Measurements from ENCODE around the gene ALK. TPM values are rescaled to one million over a fixed set of nuclear protein-coding genes. Genes with fewer than 3 reads are reported as not detected.

The ALK gene
- total RNA-seq, 3 donors from 2014 or later = 0.07 to 2.4 (median 0.09) TPM

GRCh38 chr2:29397713-29398112, 523.7 kb downstream of the ALK start:
- no peak overlapping the region for H3K4me3 ChIP-seq
- intact Hi-C loops (cut with DNase I, micrococcal nuclease) = no loop called here
- ATAC-seq = no peak

DNA sequence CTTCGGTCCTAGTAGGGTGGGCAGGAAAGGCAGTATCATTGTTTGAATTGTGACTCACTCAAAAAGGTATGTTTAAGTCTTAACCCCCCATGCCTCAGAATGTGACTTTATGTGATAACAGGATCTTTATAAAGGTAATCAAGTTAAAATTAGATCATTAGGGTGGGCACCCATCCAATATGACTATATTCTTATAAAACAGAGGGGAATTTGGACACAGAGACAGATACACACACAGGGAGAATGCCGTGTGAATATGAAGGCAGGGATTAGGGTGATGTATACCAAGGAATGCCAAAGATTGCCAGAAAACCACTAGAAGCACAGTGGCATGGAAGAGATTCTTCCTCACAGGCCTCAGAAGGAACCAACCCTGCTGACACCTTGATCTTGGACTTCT, 524.3 kb downstream of the ALK start:
- TF ChIP-seq CTCF (IDR thresholded peaks at IDR 0.05) = no peak
- H3K4me1 ChIP-seq (ENCODE audit: low read depth) = no peaks in the 10 kb centered on the region
- no peak for ATAC-seq
- intact Hi-C loops (cut with DNase I, micrococcal nuclease) = no loop called here
- H3K9me3 ChIP-seq = no peaks in the 10 kb centered on the region
- DNase-seq = no peak
- H3K36me3 ChIP-seq (ENCODE audit: low read depth) = no peaks in the 10 kb centered on the region
- H3K4me3 ChIP-seq = no peak overlapping the region

More at GRCh38 chr2:29397713-29398112, 523.7 kb downstream of the ALK start:
- DNase-seq = no peak
- no peaks in the 10 kb centered on the region for H3K36me3 ChIP-seq (ENCODE audit: low read depth)
- H3K4me1 ChIP-seq (ENCODE audit: low read depth) = no peaks in the 10 kb centered on the region
- H3K9me3 ChIP-seq = no peaks in the 10 kb centered on the region
- TF ChIP-seq CTCF (IDR thresholded peaks at IDR 0.05) = no peak

DNA sequence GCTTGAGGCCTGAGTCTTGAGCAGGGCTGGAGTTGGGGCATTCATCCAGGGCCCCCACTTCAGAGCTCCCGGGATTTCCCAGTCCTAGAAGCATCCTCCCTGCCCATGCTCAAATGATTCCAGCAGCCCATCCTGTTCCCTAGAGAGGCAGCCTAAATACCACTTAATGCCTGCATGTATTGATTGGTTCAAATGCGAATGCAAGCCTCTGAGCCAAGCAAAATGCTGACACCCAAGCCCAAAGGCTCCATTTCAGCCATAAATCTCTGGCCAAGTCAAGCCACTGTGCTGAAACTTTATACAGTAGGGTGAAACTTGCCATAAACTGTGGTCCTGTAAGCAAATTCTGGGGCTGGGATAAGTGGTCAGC, 526.4 kb downstream of the ALK start:
- no peaks in the 10 kb centered on the region for H3K9me3 ChIP-seq
- intact Hi-C loops (cut with DNase I, micrococcal nuclease) = no loop called here
- H3K4me3 ChIP-seq = no peak overlapping the region
- H3K4me1 ChIP-seq (ENCODE audit: low read depth) = no peaks in the 10 kb centered on the region
- no peaks in the 10 kb centered on the region for H3K36me3 ChIP-seq (ENCODE audit: low read depth)
- no peak for TF ChIP-seq CTCF (IDR thresholded peaks at IDR 0.05)
- no peak for ATAC-seq
- no peak for DNase-seq

DNA sequence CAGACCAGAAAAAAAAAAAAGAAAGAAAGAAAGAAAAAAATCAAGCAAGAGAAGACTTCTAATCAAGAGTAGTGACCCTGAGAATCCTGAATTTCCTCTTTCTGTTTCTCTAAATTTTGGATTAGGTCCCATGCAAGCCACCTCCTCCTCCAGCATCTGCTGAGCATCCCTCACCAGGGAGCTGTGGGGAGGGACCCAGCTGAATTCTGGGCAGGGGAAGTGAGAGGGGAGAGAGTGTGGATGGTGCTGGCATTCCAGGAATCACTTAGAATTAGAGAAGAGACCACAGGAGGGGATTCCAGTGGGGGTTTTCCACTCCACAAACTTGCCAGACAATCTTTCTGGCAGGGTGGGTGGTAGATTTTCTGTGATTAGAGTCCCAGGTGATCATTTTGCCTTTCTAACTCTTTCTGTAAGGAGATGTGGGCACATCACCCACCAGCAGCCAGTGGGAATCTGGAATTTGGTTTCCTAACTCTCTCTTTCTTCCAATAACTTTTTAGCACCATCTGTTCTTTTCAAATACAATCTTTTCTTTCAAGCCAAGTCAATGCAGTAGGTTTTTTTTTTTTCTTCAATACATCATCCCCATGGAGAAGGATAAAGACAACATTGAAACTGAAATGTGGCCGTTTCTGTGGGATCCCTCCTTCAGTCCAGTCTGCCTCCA, 526.9 kb downstream of the ALK start:
- H3K9me3 ChIP-seq = no peaks in the 10 kb centered on the region
- intact Hi-C loops (cut with DNase I, micrococcal nuclease) = no loop called here
- TF ChIP-seq CTCF (IDR thresholded peaks at IDR 0.05) = no peak
- DNase-seq = no peak
- no peaks in the 10 kb centered on the region for H3K4me1 ChIP-seq (ENCODE audit: low read depth)
- no peak for ATAC-seq
- H3K36me3 ChIP-seq (ENCODE audit: low read depth) = no peaks in the 10 kb centered on the region
- H3K4me3 ChIP-seq = no peak overlapping the region

DNA sequence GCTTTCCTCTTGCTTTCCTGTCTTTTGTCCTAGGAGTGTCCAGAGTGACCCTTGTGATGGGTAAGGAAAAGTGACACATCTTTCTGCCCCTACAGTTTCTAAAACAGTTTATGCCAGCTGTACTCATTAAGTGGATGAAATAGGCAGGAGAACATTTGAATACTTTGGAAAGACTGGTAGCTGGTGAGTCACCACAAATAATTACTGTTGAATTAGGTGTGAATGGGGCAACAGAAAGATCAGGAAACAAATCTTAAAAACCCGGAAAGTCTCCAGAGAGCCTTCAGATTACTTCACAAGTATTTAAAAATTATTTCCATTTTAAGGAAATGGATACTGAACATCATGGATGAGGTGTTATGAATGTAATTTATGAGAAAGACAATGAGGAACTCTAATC, 527.7 kb downstream of the ALK start:
- Histone ChIP-seq H3K4me1 (ENCODE audit: low read depth) (no peaks in the 10 kb centered on the region), H3K4me3 (no peak overlapping the region), H3K9me3 (no peaks in the 10 kb centered on the region), H3K36me3 (ENCODE audit: low read depth) (no peaks in the 10 kb centered on the region)
- TF ChIP-seq CTCF (IDR thresholded peaks at IDR 0.05) = no peak
- intact Hi-C loops (cut with DNase I, micrococcal nuclease) = no loop called here
- DNase-seq (no peak), ATAC-seq (no peak)

- no peaks in the 10 kb centered on the region for H3K4me1 ChIP-seq (ENCODE audit: low read depth)
- intact Hi-C loops (cut with DNase I, micrococcal nuclease) = no loop called here
- TF ChIP-seq CTCF (IDR thresholded peaks at IDR 0.05) = no peak
- H3K9me3 ChIP-seq = no peaks in the 10 kb centered on the region
- no peak overlapping the region for H3K4me3 ChIP-seq
- no peaks in the 10 kb centered on the region for H3K36me3 ChIP-seq (ENCODE audit: low read depth)
- ATAC-seq (no peak), DNase-seq (no peak)
Observed at GRCh38 chr2:29392774-29393173, 528.6 kb downstream of the ALK start.

Data from mucosa of descending colon (tissue), 3 donors.